ENCODE measurements around the gene SEMA6A. TPM values are rescaled to one million over a fixed set of nuclear protein-coding genes. Genes with fewer than 3 reads are reported as not detected.
A peak's percentile ranks its signal among the peaks of the same experiment; 100 is the strongest.

Gene SEMA6A
- total and polyA plus RNA-seq, 12 donors, result 2.9 to 11.3 (median 7.8) TPM

DNA sequence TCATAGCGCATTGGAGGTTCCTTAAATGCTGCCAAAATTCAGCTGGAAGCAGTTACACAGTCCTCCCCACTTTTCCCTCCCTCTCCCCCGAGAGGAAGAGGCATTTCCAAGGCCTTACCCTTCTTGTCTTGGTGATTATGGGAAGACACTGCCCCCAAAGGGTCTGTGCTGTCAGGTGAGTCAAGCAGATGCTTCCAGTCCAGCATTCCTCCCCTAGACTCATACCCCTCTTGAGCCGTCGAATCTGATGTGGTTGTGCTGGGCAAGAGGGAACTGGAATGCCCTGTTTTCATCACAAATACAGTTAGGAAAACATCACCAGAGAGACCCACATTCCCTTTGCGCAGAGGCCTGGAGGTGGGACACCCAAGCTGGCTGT, 107.2 kb downstream of the SEMA6A start:
- peaks cover 0 to 47% (median 6%) of the 10 kb centered on the region in 9 donors for H3K36me3 ChIP-seq
- intact Hi-C loops (cut with DNase I), result no loop called here
- ATAC-seq (no peak), DNase-seq (no peak)
- peak overlapping the region in 1 of 10 donors; percentile 32 for H3K27ac ChIP-seq
- WGBS, 2 donors, result 84 to 87% methylated on average over 5 of the region's 5 CpGs
- TF ChIP-seq, protein P1, sequence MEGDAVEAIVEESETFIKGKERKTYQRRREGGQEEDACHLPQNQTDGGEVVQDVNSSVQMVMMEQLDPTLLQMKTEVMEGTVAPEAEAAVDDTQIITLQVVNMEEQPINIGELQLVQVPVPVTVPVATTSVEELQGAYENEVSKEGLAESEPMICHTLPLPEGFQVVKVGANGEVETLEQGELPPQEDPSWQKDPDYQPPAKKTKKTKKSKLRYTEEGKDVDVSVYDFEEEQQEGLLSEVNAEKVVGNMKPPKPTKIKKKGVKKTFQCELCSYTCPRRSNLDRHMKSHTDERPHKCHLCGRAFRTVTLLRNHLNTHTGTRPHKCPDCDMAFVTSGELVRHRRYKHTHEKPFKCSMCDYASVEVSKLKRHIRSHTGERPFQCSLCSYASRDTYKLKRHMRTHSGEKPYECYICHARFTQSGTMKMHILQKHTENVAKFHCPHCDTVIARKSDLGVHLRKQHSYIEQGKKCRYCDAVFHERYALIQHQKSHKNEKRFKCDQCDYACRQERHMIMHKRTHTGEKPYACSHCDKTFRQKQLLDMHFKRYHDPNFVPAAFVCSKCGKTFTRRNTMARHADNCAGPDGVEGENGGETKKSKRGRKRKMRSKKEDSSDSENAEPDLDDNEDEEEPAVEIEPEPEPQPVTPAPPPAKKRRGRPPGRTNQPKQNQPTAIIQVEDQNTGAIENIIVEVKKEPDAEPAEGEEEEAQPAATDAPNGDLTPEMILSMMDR (IDR thresholded peaks at IDR 0.05), result no peak
- no peaks in the 10 kb centered on the region for H3K27me3 ChIP-seq
- peaks cover 0 to 9% (median 0%) of the 10 kb centered on the region in 11 donors for H3K9me3 ChIP-seq
- H3K4me3 ChIP-seq, result no peak overlapping the region
- no peaks in the 10 kb centered on the region for H3K4me1 ChIP-seq

DNA sequence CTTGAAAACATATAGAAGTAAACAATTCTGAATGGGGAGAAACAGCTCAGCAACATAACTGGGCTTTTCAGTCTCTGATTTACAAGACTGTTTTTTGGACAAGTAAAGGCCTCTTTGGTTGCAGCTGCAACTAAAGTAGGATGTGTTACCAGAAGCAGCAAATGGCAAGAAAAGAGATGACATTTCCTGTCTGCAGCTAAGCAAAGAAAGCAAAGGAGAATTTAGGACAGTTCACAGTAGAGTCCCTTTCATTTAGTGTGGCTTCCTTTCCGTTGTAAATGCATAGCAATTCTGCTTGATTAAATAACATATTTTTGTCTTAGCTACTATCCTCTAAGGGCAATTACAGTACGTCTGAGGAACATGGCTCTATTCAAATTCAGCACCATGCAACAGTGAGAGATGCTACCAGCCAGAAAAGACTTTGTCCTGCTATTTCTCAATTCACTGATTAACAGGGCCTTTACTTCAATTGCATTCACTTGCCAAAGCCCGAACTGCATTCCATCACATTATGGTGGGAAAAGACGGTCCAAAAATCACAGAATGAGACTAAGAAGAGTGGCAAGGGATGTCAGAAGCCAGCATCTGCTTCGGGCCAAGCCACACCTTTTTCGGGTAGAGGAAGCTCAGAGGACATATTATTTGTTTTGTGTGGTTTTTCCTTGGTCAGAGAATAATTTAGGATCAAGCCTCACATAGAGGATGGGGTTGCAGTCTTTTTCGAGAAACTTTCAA, 107.7 kb downstream of the SEMA6A start:
- H3K27ac ChIP-seq, result peak overlapping the region in 2 of 10 donors; percentile 9 to 14
- TF ChIP-seq, protein P1 (IDR thresholded peaks at IDR 0.05), result no peak
- H3K9me3 ChIP-seq, result peaks cover 0 to 9% (median 0%) of the 10 kb centered on the region in 11 donors
- H3K27me3 ChIP-seq, result no peaks in the 10 kb centered on the region
- no peaks in the 10 kb centered on the region for H3K4me1 ChIP-seq
- DNase-seq (no peak), ATAC-seq (no peak)
- H3K36me3 ChIP-seq, result peaks cover 0 to 41% (median 6%) of the 10 kb centered on the region in 9 donors
- WGBS, 2 donors, result 68 to 78% methylated on average over 7 of the region's 7 CpGs
- H3K4me3 ChIP-seq, result no peak overlapping the region
- intact Hi-C loops (cut with DNase I), result no loop called here

DNA sequence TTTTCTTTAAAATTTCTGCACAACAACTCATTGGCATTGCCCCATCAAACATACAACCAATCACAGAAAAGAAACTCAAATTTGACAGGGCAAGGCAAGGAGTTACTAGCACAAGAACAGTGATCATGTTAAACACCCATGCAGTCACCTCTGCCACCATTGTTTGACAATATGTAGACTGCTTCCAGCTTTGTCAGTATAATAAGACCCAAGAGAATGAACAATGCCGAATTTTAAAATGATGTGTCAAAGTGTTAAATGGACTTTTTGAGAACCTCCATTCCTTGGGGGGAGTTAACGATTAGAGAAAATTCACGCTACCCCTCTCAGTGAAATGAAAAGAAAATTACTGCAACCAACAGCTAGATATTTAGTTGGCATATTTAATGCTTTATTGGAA, 109.2 kb downstream of the SEMA6A start:
- TF ChIP-seq, protein P1 (IDR thresholded peaks at IDR 0.05), result no peak
- 90 to 91% methylated on average over 3 of the region's 3 CpGs for WGBS, 2 donors
- intact Hi-C loops (cut with DNase I), result no loop called here
- Histone ChIP-seq H3K4me3 (no peak overlapping the region), H3K36me3 (peaks cover 0 to 33% (median 6%) of the 10 kb centered on the region in 9 donors), H3K27ac (no peak overlapping the region), H3K4me1 (no peaks in the 10 kb centered on the region), H3K9me3 (peaks cover 0 to 9% (median 0%) of the 10 kb centered on the region in 11 donors), H3K27me3 (no peaks in the 10 kb centered on the region)
- DNase-seq (no peak), ATAC-seq (no peak)

DNA sequence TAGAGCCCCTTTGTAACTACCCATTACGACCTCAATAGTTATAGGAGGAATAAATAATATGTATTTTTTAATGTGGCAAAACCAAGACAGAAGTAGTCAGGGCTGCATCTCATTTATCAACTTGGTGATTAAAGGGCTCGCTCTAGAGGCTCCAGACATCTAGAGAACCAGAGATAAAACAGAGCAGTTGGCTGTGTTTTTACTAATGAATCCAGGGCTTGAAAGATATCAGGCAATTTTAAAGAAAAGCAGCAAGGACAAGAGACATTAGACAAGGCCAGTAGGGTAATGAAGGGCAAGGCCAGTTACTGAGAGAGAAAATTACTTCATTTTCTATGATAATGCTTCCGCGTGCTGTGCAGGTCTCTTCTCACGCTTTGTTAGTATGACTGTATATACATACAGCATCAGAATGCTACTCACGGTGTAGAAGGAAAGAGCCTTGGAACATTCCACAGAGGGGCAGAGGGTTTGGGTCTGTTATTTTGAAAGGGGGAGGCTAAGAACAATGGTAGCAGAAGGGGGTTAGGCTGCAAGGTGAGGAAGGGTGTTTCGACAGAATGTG, 110.4 kb downstream of the SEMA6A start:
- Histone ChIP-seq H3K27ac (no peak overlapping the region), H3K27me3 (no peaks in the 10 kb centered on the region), H3K4me3 (no peak overlapping the region), H3K9me3 (peaks cover 0 to 9% (median 0%) of the 10 kb centered on the region in 11 donors), H3K36me3 (peaks cover 0 to 25% (median 6%) of the 10 kb centered on the region in 9 donors), H3K4me1 (no peaks in the 10 kb centered on the region)
- 80 to 83% methylated on average over 7 of the region's 7 CpGs for WGBS, 2 donors
- DNase-seq (no peak), ATAC-seq (no peak)
- intact Hi-C loops (cut with DNase I), result no loop called here
- TF ChIP-seq, protein P1 (IDR thresholded peaks at IDR 0.05), result no peak
